OCI-LY3 (cell line): Measurements from ENCODE around the gene SERPINB1.

Experiments
- H2AFZ ChIP-seq: fragments of 200-600, 300-600 bp; shearing (Covaris generic); 2 replicates; pipeline ENCODE4 v1.6.0; 2014; ENCODE audit warnings: antibody characterized with exemption, low read depth, low read length
- H3K27ac ChIP-seq: fragments of 200-600, 300-600 bp; sonication (generic); 2 replicates; pipeline ENCODE4 v1.5.1; 2014; ENCODE audit warnings: mild to moderate bottlenecking, low read length, moderate library complexity, mixed read lengths
- H3K27me3 ChIP-seq: fragments of 200-600, 300-600 bp; sonication (generic); 2 replicates; pipeline ENCODE4 v1.6.1; 2014; ENCODE audit warnings: low read depth, low read length, mixed read lengths
- H3K36me3 ChIP-seq: fragments of 200-600, 300-600 bp; sonication (generic); replicated peaks from 2 replicates; pipeline ENCODE3; 2014; ENCODE audit warnings: low read depth, low read length, mixed read lengths
- H3K4me1 ChIP-seq: fragments of 300-600, 200-600 bp; sonication (generic); 2 replicates; pipeline ENCODE4 v1.6.1; 2014; ENCODE audit warnings: low read length, mixed read lengths
- H3K4me2 ChIP-seq: fragments of 200-600, 300-600 bp; sonication (generic); 2 replicates; pipeline ENCODE4 v1.6.1; 2014; ENCODE audit warnings: low read length, mixed read lengths
- H3K4me3 ChIP-seq: fragments of 300-600, 200-600 bp; sonication (generic); 2 replicates; pipeline ENCODE4 v1.5.1; 2014; ENCODE audit warnings: antibody characterized with exemption, mild to moderate bottlenecking, low read length, moderate library complexity
- H3K79me2 ChIP-seq: fragments of 300-600, 200-600 bp; shearing (Covaris generic); 2 replicates; pipeline ENCODE4 v1.6.1; 2014; ENCODE audit warnings: mild to moderate bottlenecking, low read length, mixed read lengths
- H3K9ac ChIP-seq: fragments of 300-600, 200-600 bp; shearing (Covaris generic); 2 replicates; pipeline ENCODE4 v1.6.0; 2014; ENCODE audit warnings: mild to moderate bottlenecking, low read length, moderate library complexity
- H3K9me3 ChIP-seq: fragments of 200-600, 300-600 bp; shearing (Covaris generic); 2 replicates; pipeline ENCODE4 v1.6.1; 2014; ENCODE audit warnings: low read length, mixed read lengths; ENCODE audit not compliant: insufficient read depth
- H4K20me1 ChIP-seq: fragments of 200-600, 300-600 bp; sonication (generic); 2 replicates; pipeline ENCODE4 v1.6.1; 2016; ENCODE audit warnings: low read length, mixed read lengths; ENCODE audit not compliant: insufficient read depth
- CTCF ChIP-seq: fragments of 200-600, 300-600 bp; sonication (generic); IDR thresholded peaks from 2 replicates; pipeline ENCODE4 v1.5.1; 2014; ENCODE audit warnings: antibody characterized with exemption, low read length, low read depth
- EZH2phosphoT487 ChIP-seq: fragments of 200-600 bp; shearing (Covaris generic); IDR thresholded peaks from 2 replicates; pipeline ENCODE4 v1.6.1; 2018; ENCODE audit warnings: antibody characterized with exemption, mixed run types, low read depth

The SERPINB1 gene

GRCh38 chr6:2809015-2809414, 32.6 kb downstream of the SERPINB1 start:
- Histone ChIP-seq H4K20me1 (no peaks in the 10 kb centered on the region), H3K79me2 (no peaks in the 10 kb centered on the region), H3K4me1 (no peaks in the 10 kb centered on the region), H3K27me3 (no peaks in the 10 kb centered on the region), H2AFZ (no peak overlapping the region), H3K27ac (no peak overlapping the region), H3K9me3 (no peaks in the 10 kb centered on the region), H3K4me3 (no peak overlapping the region), H3K4me2 (no peak overlapping the region), H3K9ac (no peak overlapping the region), H3K36me3 (no peaks in the 10 kb centered on the region)
- TF ChIP-seq EZH2phosphoT487 (no peak), CTCF (no peak)

GRCh38 chr6:2807342-2808090, 34.1 kb downstream of the SERPINB1 start:
- no peaks in the 10 kb centered on the region for H3K79me2 ChIP-seq
- H3K4me3 ChIP-seq: no peak overlapping the region
- H3K9me3 ChIP-seq: no peaks in the 10 kb centered on the region
- H3K9ac ChIP-seq: no peak overlapping the region
- H3K4me2 ChIP-seq: no peak overlapping the region
- H4K20me1 ChIP-seq: no peaks in the 10 kb centered on the region
- H3K36me3 ChIP-seq: no peaks in the 10 kb centered on the region
- no peak for TF ChIP-seq CTCF
- TF ChIP-seq EZH2phosphoT487: no peak
- no peak overlapping the region for H3K27ac ChIP-seq
- no peak overlapping the region for H2AFZ ChIP-seq
- H3K27me3 ChIP-seq: no peaks in the 10 kb centered on the region
- H3K4me1 ChIP-seq: no peaks in the 10 kb centered on the region

- Histone ChIP-seq H3K27ac (no peak overlapping the region), H3K4me1 (no peaks in the 10 kb centered on the region), H3K27me3 (no peaks in the 10 kb centered on the region), H3K79me2 (no peaks in the 10 kb centered on the region), H4K20me1 (no peaks in the 10 kb centered on the region), H2AFZ (no peak overlapping the region), H3K9ac (no peak overlapping the region), H3K4me2 (no peak overlapping the region), H3K4me3 (no peak overlapping the region), H3K9me3 (no peaks in the 10 kb centered on the region), H3K36me3 (no peaks in the 10 kb centered on the region)
- TF ChIP-seq EZH2phosphoT487 (no peak), CTCF (no peak)
These were observed 35.0 kb downstream of the SERPINB1 start for GRCh38 chr6:2806644-2807043.

GRCh38 chr6:2805031-2805430, 36.6 kb downstream of the SERPINB1 start:
- no peak for TF ChIP-seq CTCF
- TF ChIP-seq EZH2phosphoT487: no peak
- H3K27me3 ChIP-seq: no peaks in the 10 kb centered on the region
- H3K36me3 ChIP-seq: no peaks in the 10 kb centered on the region
- H3K79me2 ChIP-seq: no peaks in the 10 kb centered on the region
- no peak overlapping the region for H3K9ac ChIP-seq
- H4K20me1 ChIP-seq: no peaks in the 10 kb centered on the region
- no peaks in the 10 kb centered on the region for H3K4me1 ChIP-seq
- no peaks in the 10 kb centered on the region for H3K9me3 ChIP-seq
- no peak overlapping the region for H2AFZ ChIP-seq
- no peak overlapping the region for H3K4me2 ChIP-seq
- no peak overlapping the region for H3K27ac ChIP-seq
- no peak overlapping the region for H3K4me3 ChIP-seq
